ENCODE results near the gene IL1RN. TPM values are rescaled to one million over a fixed set of nuclear protein-coding genes. Genes with fewer than 3 reads are reported as not detected.
"Not testable (repeated sequence)": the region's sequence is repeated elsewhere in the genome, so short reads cannot be mapped to it uniquely, and the experiment has no call there.

The IL1RN gene
- total RNA-seq, 1 experiment from 2014 or later: not detected

- no peaks in the 10 kb centered on the region for H3K36me3 ChIP-seq (replicated peaks; ENCODE audit: control insufficient read depth, insufficient read depth, low read length)
- DNase-seq: no peak
- H3K27me3 ChIP-seq (ENCODE audit: control insufficient read depth, insufficient read depth, low read length): no peaks in the 10 kb centered on the region; the same call in 1 of the 2 replicates
- no peak overlapping the region for H3K4me3 ChIP-seq (ENCODE audit: insufficient read depth, low read depth, low read length)
Measured at GRCh38 chr2:113093613-113093977, 33.8 kb upstream of the IL1RN start.

- H3K36me3 ChIP-seq (replicated peaks; ENCODE audit: control insufficient read depth, insufficient read depth, low read length); H3K27me3 ChIP-seq (ENCODE audit: control insufficient read depth, insufficient read depth, low read length); H3K4me3 ChIP-seq (ENCODE audit: insufficient read depth, low read depth, low read length); DNase-seq: not testable (repeated sequence)
Measured at GRCh38 chr2:113096306-113096705, 31.1 kb upstream of the IL1RN start.

GRCh38 chr2:113096842-113097618, 30.4 kb upstream of the IL1RN start:
- H3K27me3 ChIP-seq (ENCODE audit: control insufficient read depth, insufficient read depth, low read length); DNase-seq; H3K4me3 ChIP-seq (ENCODE audit: insufficient read depth, low read depth, low read length); H3K36me3 ChIP-seq (replicated peaks; ENCODE audit: control insufficient read depth, insufficient read depth, low read length): not testable (repeated sequence)

- no peak overlapping the region for H3K4me3 ChIP-seq (ENCODE audit: insufficient read depth, low read depth, low read length)
- no peaks in the 10 kb centered on the region for H3K36me3 ChIP-seq (replicated peaks; ENCODE audit: control insufficient read depth, insufficient read depth, low read length)
- H3K27me3 ChIP-seq (ENCODE audit: control insufficient read depth, insufficient read depth, low read length): no peaks in the 10 kb centered on the region
- DNase-seq: no peak
Measured at GRCh38 chr2:113098041-113098440, 29.4 kb upstream of the IL1RN start.

- no peak overlapping the region for H3K4me3 ChIP-seq (ENCODE audit: insufficient read depth, low read depth, low read length)
- DNase-seq: no peak
- no peaks in the 10 kb centered on the region for H3K36me3 ChIP-seq (replicated peaks; ENCODE audit: control insufficient read depth, insufficient read depth, low read length)
- no peaks in the 10 kb centered on the region for H3K27me3 ChIP-seq (ENCODE audit: control insufficient read depth, insufficient read depth, low read length)
Measured at GRCh38 chr2:113098532-113098931, 28.9 kb upstream of the IL1RN start.

- no peak for DNase-seq
- H3K27me3 ChIP-seq (ENCODE audit: control insufficient read depth, insufficient read depth, low read length): no peaks in the 10 kb centered on the region
- no peak overlapping the region for H3K4me3 ChIP-seq (ENCODE audit: insufficient read depth, low read depth, low read length)
- H3K36me3 ChIP-seq (replicated peaks; ENCODE audit: control insufficient read depth, insufficient read depth, low read length): no peaks in the 10 kb centered on the region
Measured at GRCh38 chr2:113102133-113102532, 25.3 kb upstream of the IL1RN start.

- Histone ChIP-seq H3K27me3 (ENCODE audit: control insufficient read depth, insufficient read depth, low read length) (no peaks in the 10 kb centered on the region), H3K4me3 (ENCODE audit: insufficient read depth, low read depth, low read length) (no peak overlapping the region), H3K36me3 (replicated peaks; ENCODE audit: control insufficient read depth, insufficient read depth, low read length) (no peaks in the 10 kb centered on the region)
- no peak for DNase-seq
Measured at GRCh38 chr2:113103277-113103676, 24.1 kb upstream of the IL1RN start.

- no peaks in the 10 kb centered on the region for H3K36me3 ChIP-seq (replicated peaks; ENCODE audit: control insufficient read depth, insufficient read depth, low read length)
- no peak for DNase-seq
- no peaks in the 10 kb centered on the region for H3K27me3 ChIP-seq (ENCODE audit: control insufficient read depth, insufficient read depth, low read length)
- no peak overlapping the region for H3K4me3 ChIP-seq (ENCODE audit: insufficient read depth, low read depth, low read length)
Measured at GRCh38 chr2:113104054-113104611, 23.3 kb upstream of the IL1RN start.

- DNase-seq: no peak
- Histone ChIP-seq H3K4me3 (ENCODE audit: insufficient read depth, low read depth, low read length) (no peak overlapping the region), H3K36me3 (replicated peaks; ENCODE audit: control insufficient read depth, insufficient read depth, low read length) (no peaks in the 10 kb centered on the region), H3K27me3 (ENCODE audit: control insufficient read depth, insufficient read depth, low read length) (no peaks in the 10 kb centered on the region)
Measured at GRCh38 chr2:113105047-113105785, 22.2 kb upstream of the IL1RN start.

- H3K4me3 ChIP-seq (ENCODE audit: insufficient read depth, low read depth, low read length): no peak overlapping the region
- no peaks in the 10 kb centered on the region for H3K36me3 ChIP-seq (replicated peaks; ENCODE audit: control insufficient read depth, insufficient read depth, low read length)
- DNase-seq: no peak
- H3K27me3 ChIP-seq (ENCODE audit: control insufficient read depth, insufficient read depth, low read length): no peaks in the 10 kb centered on the region
Measured at GRCh38 chr2:113111121-113111520, 16.3 kb upstream of the IL1RN start.

- Histone ChIP-seq H3K4me3 (ENCODE audit: insufficient read depth, low read depth, low read length) (no peak overlapping the region), H3K36me3 (replicated peaks; ENCODE audit: control insufficient read depth, insufficient read depth, low read length) (no peaks in the 10 kb centered on the region), H3K27me3 (ENCODE audit: control insufficient read depth, insufficient read depth, low read length) (no peaks in the 10 kb centered on the region)
- DNase-seq: no peak
Measured at GRCh38 chr2:113111823-113112287, 15.5 kb upstream of the IL1RN start.

- Histone ChIP-seq H3K4me3 (ENCODE audit: insufficient read depth, low read depth, low read length) (no peak overlapping the region), H3K27me3 (ENCODE audit: control insufficient read depth, insufficient read depth, low read length) (no peaks in the 10 kb centered on the region), H3K36me3 (replicated peaks; ENCODE audit: control insufficient read depth, insufficient read depth, low read length) (no peaks in the 10 kb centered on the region)
- no peak for DNase-seq
Measured at GRCh38 chr2:113112441-113112840, 15.0 kb upstream of the IL1RN start.

GRCh38 chr2:113112871-113113270, 14.5 kb upstream of the IL1RN start:
- no peak overlapping the region for H3K4me3 ChIP-seq (ENCODE audit: insufficient read depth, low read depth, low read length)
- H3K36me3 ChIP-seq (replicated peaks; ENCODE audit: control insufficient read depth, insufficient read depth, low read length): no peaks in the 10 kb centered on the region
- DNase-seq: no peak
- H3K27me3 ChIP-seq (ENCODE audit: control insufficient read depth, insufficient read depth, low read length): no peaks in the 10 kb centered on the region

- H3K27me3 ChIP-seq (ENCODE audit: control insufficient read depth, insufficient read depth, low read length): no peaks in the 10 kb centered on the region
- DNase-seq: no peak
Measured at GRCh38 chr2:113113807-113114206, 13.6 kb upstream of the IL1RN start.

More at GRCh38 chr2:113113807-113114206, 13.6 kb upstream of the IL1RN start:
- H3K36me3 ChIP-seq (replicated peaks; ENCODE audit: control insufficient read depth, insufficient read depth, low read length): no peaks in the 10 kb centered on the region
- H3K4me3 ChIP-seq (ENCODE audit: insufficient read depth, low read depth, low read length): no peak overlapping the region
